GM10248 (cell line): ENCODE measurements around the gene NR3C2.

Experiments used
- CTCF ChIA-PET: fragments of 300-600 bp; sonication (Branson Sonifier 250); formaldehyde crosslinking; extraction: SDS; loops from one replicate; lab custom pipeline; 2021; ENCODE audit warnings: antibody characterized with exemption; lab: Yijun Ruan, JAX
- POLR2A ChIA-PET: fragments of 350-650 bp; sonication (Branson Sonifier 250); formaldehyde crosslinking; extraction: SDS; loops from one replicate; lab custom pipeline; 2020; ENCODE audit warnings: antibody characterized with exemption; lab: Yijun Ruan, JAX
- DNase-seq: peaks from one replicate; pipeline ENCODE4 v3.0.0; 2012; ENCODE audit errors: extremely low spot score
- TF ChIP-seq, protein P1 (sequence below): IDR thresholded peaks from 2 replicates; pipeline ENCODE4 v1.5.1; 2012; ENCODE audit warnings: mild to moderate bottlenecking, low read depth; ENCODE audit errors: extremely low read depth, missing control alignments, control extremely low read depth

Gene NR3C2

GRCh38 chr4:148288448-148288847 is 153.8 kb downstream of the NR3C2 start:
- TF ChIP-seq, protein P1, sequence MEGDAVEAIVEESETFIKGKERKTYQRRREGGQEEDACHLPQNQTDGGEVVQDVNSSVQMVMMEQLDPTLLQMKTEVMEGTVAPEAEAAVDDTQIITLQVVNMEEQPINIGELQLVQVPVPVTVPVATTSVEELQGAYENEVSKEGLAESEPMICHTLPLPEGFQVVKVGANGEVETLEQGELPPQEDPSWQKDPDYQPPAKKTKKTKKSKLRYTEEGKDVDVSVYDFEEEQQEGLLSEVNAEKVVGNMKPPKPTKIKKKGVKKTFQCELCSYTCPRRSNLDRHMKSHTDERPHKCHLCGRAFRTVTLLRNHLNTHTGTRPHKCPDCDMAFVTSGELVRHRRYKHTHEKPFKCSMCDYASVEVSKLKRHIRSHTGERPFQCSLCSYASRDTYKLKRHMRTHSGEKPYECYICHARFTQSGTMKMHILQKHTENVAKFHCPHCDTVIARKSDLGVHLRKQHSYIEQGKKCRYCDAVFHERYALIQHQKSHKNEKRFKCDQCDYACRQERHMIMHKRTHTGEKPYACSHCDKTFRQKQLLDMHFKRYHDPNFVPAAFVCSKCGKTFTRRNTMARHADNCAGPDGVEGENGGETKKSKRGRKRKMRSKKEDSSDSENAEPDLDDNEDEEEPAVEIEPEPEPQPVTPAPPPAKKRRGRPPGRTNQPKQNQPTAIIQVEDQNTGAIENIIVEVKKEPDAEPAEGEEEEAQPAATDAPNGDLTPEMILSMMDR, result no peak
- ChIA-PET POLR2A (no interaction called here), CTCF (no interaction called here)
- no peak for DNase-seq

- TF ChIP-seq, protein P1, result no peak
- ChIA-PET POLR2A (no interaction called here), CTCF (interaction anchor here (1.3 kb wide), 1 partner anchor 9 kb away, joined by 4 read pairs; no protein-coding TSS in a partner anchor)
- DNase-seq, result no peak
Measured at GRCh38 chr4:148287111-148287510, 155.1 kb downstream of the NR3C2 start.

GRCh38 chr4:148286012-148286411 is 156.2 kb downstream of the NR3C2 start:
- DNase-seq, result no peak
- CTCF ChIA-PET, result no interaction called here
- TF ChIP-seq, protein P1, result no peak
- POLR2A ChIA-PET, result no interaction called here

DNA sequence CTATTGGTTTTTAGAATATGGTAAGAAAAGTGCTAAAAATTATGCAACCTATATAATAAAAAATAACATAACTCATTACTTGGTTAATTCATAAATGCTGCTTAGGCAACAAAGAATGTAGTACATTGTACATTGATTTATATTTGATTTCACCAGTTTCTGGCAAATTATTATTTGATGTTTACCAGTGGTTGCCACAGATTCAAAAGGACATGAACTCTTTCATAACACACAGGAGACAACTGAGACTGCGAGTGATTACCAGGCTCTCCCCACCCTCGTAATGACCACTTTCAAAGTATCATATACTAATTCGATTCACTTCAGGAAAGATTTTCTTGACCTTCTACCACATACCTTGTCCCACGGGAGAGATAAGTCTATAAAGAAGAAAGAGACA is 158.5 kb downstream of the NR3C2 start:
- ChIA-PET POLR2A (no interaction called here), CTCF (no interaction called here)
- DNase-seq, result no peak
- TF ChIP-seq, protein P1, result no peak

GRCh38 chr4:148278310-148278709 is 163.9 kb downstream of the NR3C2 start:
- no peak for DNase-seq
- TF ChIP-seq, protein P1, result no peak
- POLR2A ChIA-PET, result no interaction called here
- CTCF ChIA-PET, result interaction anchor here (1.0 kb wide), 1 partner anchor 9 kb away, joined by 4 read pairs; no protein-coding TSS in a partner anchor

- no peak for DNase-seq
- ChIA-PET POLR2A (no interaction called here), CTCF (no interaction called here)
- TF ChIP-seq, protein P1, result no peak
Measured at GRCh38 chr4:148275266-148275665, 166.9 kb downstream of the NR3C2 start.
